HepG2 (cell line): Measurements from ENCODE around the gene SMIM9. TPM values are rescaled to one million over a fixed set of nuclear protein-coding genes. Genes with fewer than 3 reads are reported as not detected.
A peak's percentile ranks its signal among the peaks of the same experiment; 100 is the strongest.

Experiments
- DR1 ChIP-seq: sonication (generic); formaldehyde crosslinking; IDR thresholded peaks from 2 replicates; pipeline ENCODE4 v1.8.0; 2021; ENCODE audit warnings: mild to moderate bottlenecking, missing genetic modification reagents, inconsistent platforms
- NR3C1 ChIP-seq: sonication (generic); formaldehyde crosslinking; IDR thresholded peaks from 2 replicates; pipeline ENCODE4 v1.4.0; 2020; ENCODE audit warnings: missing genetic modification reagents
- PRPF4 ChIP-seq: fragments of 200-400 bp; formaldehyde crosslinking; IDR thresholded peaks from 2 replicates; pipeline ENCODE4 v1.6.1; 2016; ENCODE audit warnings: low read length, low read depth; ENCODE audit not compliant: poor library complexity, severe bottlenecking
- SALL1 ChIP-seq: sonication (generic); formaldehyde crosslinking; IDR thresholded peaks from 2 replicates; pipeline ENCODE4 v1.8.0; 2022; ENCODE audit warnings: mild to moderate bottlenecking, missing genetic modification reagents
- SUZ12 ChIP-seq: fragments of 150-350 bp; IDR thresholded peaks from 2 replicates; pipeline ENCODE4 v1.6.1; 2014; ENCODE audit warnings: low read depth, low read length
- TARDBP ChIP-seq: sonication (generic); formaldehyde crosslinking; IDR thresholded peaks from 2 replicates; pipeline ENCODE4 v1.8.0; 2022; ENCODE audit warnings: mild to moderate bottlenecking, missing genetic modification reagents
- ZMYM4 ChIP-seq: sonication (generic); formaldehyde crosslinking; IDR thresholded peaks from 2 replicates; pipeline ENCODE4 v1.8.1; 2023; ENCODE audit warnings: mild to moderate bottlenecking, missing genetic modification reagents
- ZNF33B ChIP-seq: sonication (generic); formaldehyde crosslinking; IDR thresholded peaks from 2 replicates; pipeline ENCODE4 v1.5.1; 2020; ENCODE audit warnings: mild to moderate bottlenecking, missing genetic modification reagents
- ZNF451 ChIP-seq: sonication (generic); formaldehyde crosslinking; IDR thresholded peaks from 2 replicates; pipeline ENCODE4 v1.5.0; 2020; ENCODE audit warnings: mild to moderate bottlenecking, missing genetic modification reagents
- ZNF547 ChIP-seq: sonication (generic); formaldehyde crosslinking; IDR thresholded peaks from 2 replicates; pipeline ENCODE4 v1.5.1; 2020; ENCODE audit warnings: mild to moderate bottlenecking, missing genetic modification reagents
- ZNF558 ChIP-seq: sonication (generic); formaldehyde crosslinking; IDR thresholded peaks from 2 replicates; pipeline ENCODE4 v1.9.0; 2022; ENCODE audit warnings: mild to moderate bottlenecking, missing genetic modification reagents, borderline replicate concordance
- ZNF768 ChIP-seq: sonication (generic); formaldehyde crosslinking; IDR thresholded peaks from 2 replicates; pipeline ENCODE4 v1.4.0; 2020; ENCODE audit warnings: missing genetic modification reagents
- ZNF83 ChIP-seq: sonication (generic); formaldehyde crosslinking; IDR thresholded peaks from 2 replicates; pipeline ENCODE4 v1.4.0; 2020; ENCODE audit warnings: missing genetic modification reagents, mild to moderate bottlenecking, borderline replicate concordance
- polyA plus RNA-seq, 8 experiments: library from polyadenylated mRNA; depleted of rRNA in 3 of 8; stranded (reverse) in 7 of 8; unstranded in 1 of 8; fragments of >200 nt; fragmentation: Illumina TruSeq in 4 of 8; extraction: Trizol in 4 of 8; gene quantifications; 2 replicates each; pipeline versions ENCODE4 v1.2.1 to v1.2.3, GENCODE V29; 2011 to 2016; ENCODE audit warnings: low read depth in 4 of 8, missing spikeins in 1 of 8, mixed read lengths in 1 of 8; ENCODE audit not compliant: insufficient read depth in 1 of 8
- total RNA-seq, 5 experiments: library from RNA; depleted of rRNA; stranded (reverse); fragments of >200 nt; fragmentation: Illumina TruSeq; extraction: Trizol; gene quantifications; 2 replicates each; pipeline ENCODE4 v1.2.3, GENCODE V29; 2016; ENCODE audit warnings: low read depth in 1 of 5
- TF ChIP-seq, protein P1 (sequence below), 2 experiments: fragments of 450-650 bp in 1 of 2; sonication (generic) in 1 of 2; formaldehyde crosslinking in 1 of 2; IDR thresholded peaks; 2 replicates each; pipeline versions ENCODE4 v1.6.1 to v1.8.0; 2016 to 2022; ENCODE audit warnings: antibody characterized with exemption in 1 of 2, mild to moderate bottlenecking in 1 of 2, missing genetic modification reagents in 1 of 2
- TF ChIP-seq, protein P2 (sequence below): sonication (generic); formaldehyde crosslinking; conservative IDR thresholded peaks from 2 replicates; pipeline ENCODE4 v1.8.1; 2023; ENCODE audit warnings: missing genetic modification reagents
- TF ChIP-seq, protein P3 (sequence below): sonication (generic); formaldehyde crosslinking; IDR thresholded peaks from 2 replicates; pipeline ENCODE4 v1.9.0; 2021; ENCODE audit warnings: missing genetic modification reagents, borderline replicate concordance

The SMIM9 gene
- total and polyA plus RNA-seq, 2 of the 13 experiments (the other 11 are each of a cell fraction or from before 2014, with no cell fraction given): not detected

GRCh38 chrX:154799556-154800348, 34.7 kb downstream of the SMIM9 start (continued):
- TF ChIP-seq, protein P1, sequence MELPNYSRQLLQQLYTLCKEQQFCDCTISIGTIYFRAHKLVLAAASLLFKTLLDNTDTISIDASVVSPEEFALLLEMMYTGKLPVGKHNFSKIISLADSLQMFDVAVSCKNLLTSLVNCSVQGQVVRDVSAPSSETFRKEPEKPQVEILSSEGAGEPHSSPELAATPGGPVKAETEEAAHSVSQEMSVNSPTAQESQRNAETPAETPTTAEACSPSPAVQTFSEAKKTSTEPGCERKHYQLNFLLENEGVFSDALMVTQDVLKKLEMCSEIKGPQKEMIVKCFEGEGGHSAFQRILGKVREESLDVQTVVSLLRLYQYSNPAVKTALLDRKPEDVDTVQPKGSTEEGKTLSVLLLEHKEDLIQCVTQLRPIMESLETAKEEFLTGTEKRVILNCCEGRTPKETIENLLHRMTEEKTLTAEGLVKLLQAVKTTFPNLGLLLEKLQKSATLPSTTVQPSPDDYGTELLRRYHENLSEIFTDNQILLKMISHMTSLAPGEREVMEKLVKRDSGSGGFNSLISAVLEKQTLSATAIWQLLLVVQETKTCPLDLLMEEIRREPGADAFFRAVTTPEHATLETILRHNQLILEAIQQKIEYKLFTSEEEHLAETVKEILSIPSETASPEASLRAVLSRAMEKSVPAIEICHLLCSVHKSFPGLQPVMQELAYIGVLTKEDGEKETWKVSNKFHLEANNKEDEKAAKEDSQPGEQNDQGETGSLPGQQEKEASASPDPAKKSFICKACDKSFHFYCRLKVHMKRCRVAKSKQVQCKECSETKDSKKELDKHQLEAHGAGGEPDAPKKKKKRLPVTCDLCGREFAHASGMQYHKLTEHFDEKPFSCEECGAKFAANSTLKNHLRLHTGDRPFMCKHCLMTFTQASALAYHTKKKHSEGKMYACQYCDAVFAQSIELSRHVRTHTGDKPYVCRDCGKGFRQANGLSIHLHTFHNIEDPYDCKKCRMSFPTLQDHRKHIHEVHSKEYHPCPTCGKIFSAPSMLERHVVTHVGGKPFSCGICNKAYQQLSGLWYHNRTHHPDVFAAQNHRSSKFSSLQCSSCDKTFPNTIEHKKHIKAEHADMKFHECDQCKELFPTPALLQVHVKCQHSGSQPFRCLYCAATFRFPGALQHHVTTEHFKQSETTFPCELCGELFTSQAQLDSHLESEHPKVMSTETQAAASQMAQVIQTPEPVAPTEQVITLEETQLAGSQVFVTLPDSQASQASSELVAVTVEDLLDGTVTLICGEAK (IDR thresholded peaks at IDR 0.05): no peak
- TF ChIP-seq, protein P1 (CRISPR knock-in tag; IDR thresholded peaks at IDR 0.05): no peak
- TF ChIP-seq, protein P2, sequence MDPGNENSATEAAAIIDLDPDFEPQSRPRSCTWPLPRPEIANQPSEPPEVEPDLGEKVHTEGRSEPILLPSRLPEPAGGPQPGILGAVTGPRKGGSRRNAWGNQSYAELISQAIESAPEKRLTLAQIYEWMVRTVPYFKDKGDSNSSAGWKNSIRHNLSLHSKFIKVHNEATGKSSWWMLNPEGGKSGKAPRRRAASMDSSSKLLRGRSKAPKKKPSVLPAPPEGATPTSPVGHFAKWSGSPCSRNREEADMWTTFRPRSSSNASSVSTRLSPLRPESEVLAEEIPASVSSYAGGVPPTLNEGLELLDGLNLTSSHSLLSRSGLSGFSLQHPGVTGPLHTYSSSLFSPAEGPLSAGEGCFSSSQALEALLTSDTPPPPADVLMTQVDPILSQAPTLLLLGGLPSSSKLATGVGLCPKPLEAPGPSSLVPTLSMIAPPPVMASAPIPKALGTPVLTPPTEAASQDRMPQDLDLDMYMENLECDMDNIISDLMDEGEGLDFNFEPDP (CRISPR knock-in tag): no peak
- no peak for TF ChIP-seq NR3C1 (CRISPR knock-in tag)
- TF ChIP-seq ZNF558 (CRISPR knock-in tag): no peak
- TF ChIP-seq ZNF451 (CRISPR knock-in tag): no peak
- no peak for TF ChIP-seq ZNF33B (CRISPR knock-in tag)
- TF ChIP-seq ZMYM4 (CRISPR knock-in tag): no peak
- TF ChIP-seq, protein P3, sequence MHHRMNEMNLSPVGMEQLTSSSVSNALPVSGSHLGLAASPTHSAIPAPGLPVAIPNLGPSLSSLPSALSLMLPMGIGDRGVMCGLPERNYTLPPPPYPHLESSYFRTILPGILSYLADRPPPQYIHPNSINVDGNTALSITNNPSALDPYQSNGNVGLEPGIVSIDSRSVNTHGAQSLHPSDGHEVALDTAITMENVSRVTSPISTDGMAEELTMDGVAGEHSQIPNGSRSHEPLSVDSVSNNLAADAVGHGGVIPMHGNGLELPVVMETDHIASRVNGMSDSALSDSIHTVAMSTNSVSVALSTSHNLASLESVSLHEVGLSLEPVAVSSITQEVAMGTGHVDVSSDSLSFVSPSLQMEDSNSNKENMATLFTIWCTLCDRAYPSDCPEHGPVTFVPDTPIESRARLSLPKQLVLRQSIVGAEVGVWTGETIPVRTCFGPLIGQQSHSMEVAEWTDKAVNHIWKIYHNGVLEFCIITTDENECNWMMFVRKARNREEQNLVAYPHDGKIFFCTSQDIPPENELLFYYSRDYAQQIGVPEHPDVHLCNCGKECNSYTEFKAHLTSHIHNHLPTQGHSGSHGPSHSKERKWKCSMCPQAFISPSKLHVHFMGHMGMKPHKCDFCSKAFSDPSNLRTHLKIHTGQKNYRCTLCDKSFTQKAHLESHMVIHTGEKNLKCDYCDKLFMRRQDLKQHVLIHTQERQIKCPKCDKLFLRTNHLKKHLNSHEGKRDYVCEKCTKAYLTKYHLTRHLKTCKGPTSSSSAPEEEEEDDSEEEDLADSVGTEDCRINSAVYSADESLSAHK: no peak
- no peak for TF ChIP-seq SUZ12
- TF ChIP-seq ZNF83: no peak
- no peak for TF ChIP-seq DR1 (CRISPR knock-in tag)
- TF ChIP-seq ZNF547 (CRISPR knock-in tag): no peak
- no peak for TF ChIP-seq TARDBP
- TF ChIP-seq SALL1 (CRISPR knock-in tag): peak; percentile 45
- no peak for TF ChIP-seq ZNF768 (CRISPR knock-in tag)
- no peak for TF ChIP-seq PRPF4
